ENCODE data around the gene GPC6.

- TF ChIP-seq CTCF (IDR thresholded peaks at IDR 0.05) (no peak), POLR2A (IDR thresholded peaks at IDR 0.05) (no peak), POLR2AphosphoS5 (IDR thresholded peaks at IDR 0.05; ENCODE audit: insufficient read depth in 1 of 2, low read depth in 1 of 2) (no peak)
Observed at GRCh38 chr13:93716623-93717022, 490.0 kb downstream of the GPC6 start.

Data from vagina (tissue), 2 donors.